Activated T-helper 17 cell treated with anti-CD3 and anti-CD28 coated beads, Interleukin-2, amount 50 U/mL, for 72 hours (primary cell): ENCODE data around the gene PSAPL1. TPM values are rescaled to one million over a fixed set of nuclear protein-coding genes. Genes with fewer than 3 reads are reported as not detected.
"Not testable (repeated sequence)": the region's sequence is repeated elsewhere in the genome, so short reads cannot be mapped to it uniquely, and the experiment has no call there.

Experiments
- ATAC-seq: fragments of 150-1000 bp; cut with Tn5 transposase; replicated peaks from 2 replicates; pipeline ENCODE4 v1.10.0; 2021; ENCODE audit warnings: mild to moderate bottlenecking, moderate library complexity
- H3K27ac Mint-ChIP-seq: one replicate; pipeline ENCODE4 v1.8.0; 2022; ENCODE audit warnings: mixed read lengths
- H3K27me3 Mint-ChIP-seq: one replicate; pipeline ENCODE4 v1.8.0; 2022; ENCODE audit warnings: mixed read lengths
- H3K36me3 Mint-ChIP-seq: one replicate; pipeline ENCODE4 v1.8.0; 2022; ENCODE audit warnings: low read depth, mild to moderate bottlenecking, mixed read lengths
- H3K4me1 Mint-ChIP-seq: one replicate; pipeline ENCODE4 v1.8.0; 2022; ENCODE audit warnings: mixed read lengths
- H3K4me3 Mint-ChIP-seq: one replicate; pipeline ENCODE4 v1.8.0; 2022; ENCODE audit warnings: mild to moderate bottlenecking, mixed read lengths
- H3K9me3 Mint-ChIP-seq: one replicate; pipeline ENCODE4 v1.8.0; 2022; ENCODE audit warnings: mixed read lengths
- total RNA-seq, 2 donors: library from RNA; stranded (reverse); gene quantifications; one replicate each; pipeline ENCODE4 v1.2.3, GENCODE V29; 2022

PSAPL1 gene
- total RNA-seq, 2 donors from 2014 or later: not detected

DNA sequence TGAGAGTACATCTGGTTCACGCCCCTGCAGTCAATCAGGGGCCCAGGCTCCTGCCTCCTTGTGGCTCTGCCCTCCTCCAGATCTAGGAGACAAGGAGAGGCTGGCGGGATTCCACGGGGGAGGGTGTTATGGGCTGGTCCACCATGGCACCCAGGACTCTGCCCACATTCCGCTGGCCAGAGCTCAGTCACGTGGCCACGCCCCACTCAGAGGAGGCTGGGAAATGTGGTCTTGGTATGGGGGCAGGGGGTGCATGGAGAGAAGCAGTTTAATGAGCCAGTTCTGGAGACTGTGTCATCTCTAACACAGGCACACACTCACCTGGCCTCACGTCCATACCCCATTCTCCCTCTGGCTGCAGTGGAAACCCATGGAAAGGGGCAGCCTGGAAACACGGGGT is 31.5 kb upstream of the PSAPL1 start:
- ATAC-seq: no peak
- H3K27me3 Mint-ChIP-seq: peaks cover 7% of the 10 kb centered on the region

GRCh38 chr4:7465017-7465416 is 30.3 kb upstream of the PSAPL1 start:
- Mint-ChIP-seq H3K27me3 (peaks cover 7% of the 10 kb centered on the region), H3K27ac (no peak overlapping the region), H3K9me3 (no peaks in the 10 kb centered on the region), H3K4me1 (no peaks in the 10 kb centered on the region), H3K4me3 (no peak overlapping the region), H3K36me3 (no peaks in the 10 kb centered on the region)
- ATAC-seq: no peak

More for the DNA sequence above, 31.5 kb upstream of the PSAPL1 start:
- H3K9me3 Mint-ChIP-seq: no peaks in the 10 kb centered on the region
- no peak overlapping the region for H3K27ac Mint-ChIP-seq
- H3K36me3 Mint-ChIP-seq: no peaks in the 10 kb centered on the region
- H3K4me1 Mint-ChIP-seq: no peaks in the 10 kb centered on the region
- H3K4me3 Mint-ChIP-seq: no peak overlapping the region

DNA sequence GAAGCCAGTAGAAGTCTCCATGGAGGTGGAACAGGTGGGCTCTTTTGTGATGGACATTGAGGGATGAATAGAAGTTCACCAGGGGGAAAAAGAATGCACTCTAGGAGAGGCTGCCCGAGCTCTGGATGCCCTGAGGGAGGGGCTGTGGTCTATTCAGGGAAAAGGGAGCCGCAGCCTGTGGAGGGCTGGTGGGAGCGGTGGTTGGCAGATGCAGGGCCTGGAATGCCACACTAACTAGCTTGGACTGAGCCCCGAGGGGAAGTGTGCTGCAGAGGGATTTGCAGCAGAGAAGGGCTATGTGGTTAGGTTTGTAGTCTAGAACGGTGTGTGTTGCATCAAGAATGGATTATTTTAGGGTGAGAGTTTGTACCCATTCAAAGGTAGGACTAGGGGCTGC is 29.5 kb upstream of the PSAPL1 start:
- no peak overlapping the region for H3K27ac Mint-ChIP-seq
- no peak for ATAC-seq
- H3K36me3 Mint-ChIP-seq: no peaks in the 10 kb centered on the region
- H3K27me3 Mint-ChIP-seq: peaks cover 7% of the 10 kb centered on the region
- no peaks in the 10 kb centered on the region for H3K4me1 Mint-ChIP-seq
- H3K4me3 Mint-ChIP-seq: no peak overlapping the region
- no peaks in the 10 kb centered on the region for H3K9me3 Mint-ChIP-seq

- H3K27me3 Mint-ChIP-seq: peaks cover 7% of the 10 kb centered on the region
Observed at GRCh38 chr4:7463566-7464258, 29.0 kb upstream of the PSAPL1 start.

GRCh38 chr4:7462509-7462971 is 27.8 kb upstream of the PSAPL1 start:
- Mint-ChIP-seq H3K27ac (no peak overlapping the region), H3K36me3 (no peaks in the 10 kb centered on the region), H3K4me1 (no peaks in the 10 kb centered on the region), H3K27me3 (peaks cover 7% of the 10 kb centered on the region), H3K9me3 (no peaks in the 10 kb centered on the region), H3K4me3 (no peak overlapping the region)
- ATAC-seq: no peak

More at GRCh38 chr4:7463566-7464258, 29.0 kb upstream of the PSAPL1 start:
- no peaks in the 10 kb centered on the region for H3K9me3 Mint-ChIP-seq
- H3K27ac Mint-ChIP-seq: no peak overlapping the region
- no peak for ATAC-seq
- H3K36me3 Mint-ChIP-seq: no peaks in the 10 kb centered on the region
- no peak overlapping the region for H3K4me3 Mint-ChIP-seq
- H3K4me1 Mint-ChIP-seq: no peaks in the 10 kb centered on the region

- ATAC-seq: no peak
- no peak overlapping the region for H3K4me3 Mint-ChIP-seq
- no peaks in the 10 kb centered on the region for H3K4me1 Mint-ChIP-seq
- no peak overlapping the region for H3K27ac Mint-ChIP-seq
- no peaks in the 10 kb centered on the region for H3K36me3 Mint-ChIP-seq
- H3K9me3 Mint-ChIP-seq: no peaks in the 10 kb centered on the region
- H3K27me3 Mint-ChIP-seq: peaks cover 7% of the 10 kb centered on the region
Observed at GRCh38 chr4:7461230-7461629, 26.5 kb upstream of the PSAPL1 start.

DNA sequence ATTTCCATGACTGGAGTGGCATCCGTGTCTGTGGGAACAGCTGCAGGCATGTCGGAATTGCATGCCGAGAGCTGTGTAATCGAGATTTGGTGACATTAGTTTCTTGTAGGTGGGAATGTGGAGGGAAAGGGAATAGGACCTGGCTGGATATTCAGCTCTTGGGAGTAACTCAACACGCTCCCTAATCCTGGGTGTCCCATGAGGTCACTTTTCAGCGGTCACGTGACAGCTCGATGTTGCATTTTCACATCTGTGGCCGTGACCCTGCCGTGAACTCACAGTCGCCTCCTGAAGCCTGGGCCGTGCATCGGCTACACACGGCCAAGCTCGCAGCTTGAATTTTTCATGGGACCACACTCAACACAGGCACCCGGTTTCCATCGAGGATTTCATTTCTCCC is 25.8 kb upstream of the PSAPL1 start:
- Mint-ChIP-seq H3K9me3 (no peaks in the 10 kb centered on the region), H3K36me3 (no peaks in the 10 kb centered on the region), H3K27ac (no peak overlapping the region), H3K27me3 (peaks cover 7% of the 10 kb centered on the region), H3K4me3 (no peak overlapping the region), H3K4me1 (no peaks in the 10 kb centered on the region)
- no peak for ATAC-seq

GRCh38 chr4:7459471-7459870 is 24.7 kb upstream of the PSAPL1 start:
- Mint-ChIP-seq H3K27ac (no peak overlapping the region), H3K27me3 (peaks cover 7% of the 10 kb centered on the region), H3K4me3 (no peak overlapping the region), H3K36me3 (no peaks in the 10 kb centered on the region), H3K9me3 (no peaks in the 10 kb centered on the region), H3K4me1 (no peaks in the 10 kb centered on the region)
- ATAC-seq: no peak

- no peak for ATAC-seq
- no peak overlapping the region for H3K27ac Mint-ChIP-seq
- H3K27me3 Mint-ChIP-seq: peaks cover 7% of the 10 kb centered on the region
- H3K9me3 Mint-ChIP-seq: no peaks in the 10 kb centered on the region
- no peaks in the 10 kb centered on the region for H3K4me1 Mint-ChIP-seq
- no peaks in the 10 kb centered on the region for H3K36me3 Mint-ChIP-seq
- no peak overlapping the region for H3K4me3 Mint-ChIP-seq
Observed at GRCh38 chr4:7458477-7458876, 23.7 kb upstream of the PSAPL1 start.

- ATAC-seq: no peak
- peaks cover 7% of the 10 kb centered on the region for H3K27me3 Mint-ChIP-seq
- H3K9me3 Mint-ChIP-seq: no peaks in the 10 kb centered on the region
- no peaks in the 10 kb centered on the region for H3K4me1 Mint-ChIP-seq
- H3K27ac Mint-ChIP-seq: no peak overlapping the region
- H3K4me3 Mint-ChIP-seq: no peak overlapping the region
- no peaks in the 10 kb centered on the region for H3K36me3 Mint-ChIP-seq
Observed at GRCh38 chr4:7458066-7458425, 23.3 kb upstream of the PSAPL1 start.

- Mint-ChIP-seq H3K4me1 (no peaks in the 10 kb centered on the region), H3K9me3 (no peaks in the 10 kb centered on the region), H3K4me3 (no peak overlapping the region), H3K27me3 (peaks cover 7% of the 10 kb centered on the region), H3K27ac (no peak overlapping the region), H3K36me3 (no peaks in the 10 kb centered on the region)
- ATAC-seq: no peak
Observed at GRCh38 chr4:7457201-7458065, 22.7 kb upstream of the PSAPL1 start.

DNA sequence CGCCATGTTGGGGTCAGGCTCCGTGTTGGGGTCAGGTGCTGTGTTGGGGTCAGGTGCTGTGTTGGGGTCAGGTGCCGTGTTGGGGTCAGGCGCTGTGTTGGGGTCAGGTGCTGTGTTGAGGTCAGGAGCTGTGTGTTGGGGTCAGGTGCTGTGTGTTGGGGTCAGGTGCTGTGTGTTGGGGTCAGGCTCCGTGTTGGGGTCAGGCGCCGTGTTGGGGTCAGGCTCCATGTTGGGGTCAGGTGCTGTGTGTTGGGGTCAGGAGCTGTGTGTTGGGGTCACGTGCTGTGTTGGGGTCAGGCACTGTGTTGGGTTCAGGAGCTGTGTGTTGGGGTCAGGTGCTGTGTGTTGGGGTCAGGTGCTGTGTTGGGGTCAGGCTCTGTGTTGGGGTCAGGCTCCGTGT is 18.1 kb upstream of the PSAPL1 start:
- H3K9me3 Mint-ChIP-seq, ATAC-seq, H3K27me3 Mint-ChIP-seq, H3K27ac Mint-ChIP-seq, H3K36me3 Mint-ChIP-seq, H3K4me3 Mint-ChIP-seq, H3K4me1 Mint-ChIP-seq: not testable (repeated sequence)

- ATAC-seq: no peak
- Mint-ChIP-seq H3K36me3 (no peaks in the 10 kb centered on the region), H3K27me3 (no peaks in the 10 kb centered on the region), H3K4me1 (no peaks in the 10 kb centered on the region), H3K27ac (no peak overlapping the region), H3K9me3 (no peaks in the 10 kb centered on the region), H3K4me3 (no peak overlapping the region)
Observed at GRCh38 chr4:7451800-7452199, 17.1 kb upstream of the PSAPL1 start.

DNA sequence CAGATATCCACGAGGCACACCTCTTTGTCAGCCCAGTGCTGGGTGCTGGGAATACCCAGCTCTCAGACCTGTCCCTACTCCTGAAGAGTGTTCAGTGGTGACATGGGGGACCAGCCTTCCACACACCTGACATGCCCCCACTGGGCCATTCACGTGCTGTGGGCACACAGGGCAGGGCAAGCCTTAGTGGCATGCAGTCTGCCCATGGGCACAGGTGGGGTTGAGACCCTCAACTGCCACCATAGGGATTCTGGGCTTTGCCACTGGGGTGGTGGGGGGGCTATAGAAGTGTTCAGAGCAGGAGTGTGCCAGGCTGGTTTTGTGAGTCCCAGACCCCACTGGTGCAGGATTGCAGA is 16.7 kb upstream of the PSAPL1 start:
- H3K36me3 Mint-ChIP-seq: no peaks in the 10 kb centered on the region
- no peaks in the 10 kb centered on the region for H3K4me1 Mint-ChIP-seq
- H3K27ac Mint-ChIP-seq: no peak overlapping the region
- no peaks in the 10 kb centered on the region for H3K9me3 Mint-ChIP-seq
- ATAC-seq: no peak
- no peak overlapping the region for H3K4me3 Mint-ChIP-seq
- no peaks in the 10 kb centered on the region for H3K27me3 Mint-ChIP-seq

DNA sequence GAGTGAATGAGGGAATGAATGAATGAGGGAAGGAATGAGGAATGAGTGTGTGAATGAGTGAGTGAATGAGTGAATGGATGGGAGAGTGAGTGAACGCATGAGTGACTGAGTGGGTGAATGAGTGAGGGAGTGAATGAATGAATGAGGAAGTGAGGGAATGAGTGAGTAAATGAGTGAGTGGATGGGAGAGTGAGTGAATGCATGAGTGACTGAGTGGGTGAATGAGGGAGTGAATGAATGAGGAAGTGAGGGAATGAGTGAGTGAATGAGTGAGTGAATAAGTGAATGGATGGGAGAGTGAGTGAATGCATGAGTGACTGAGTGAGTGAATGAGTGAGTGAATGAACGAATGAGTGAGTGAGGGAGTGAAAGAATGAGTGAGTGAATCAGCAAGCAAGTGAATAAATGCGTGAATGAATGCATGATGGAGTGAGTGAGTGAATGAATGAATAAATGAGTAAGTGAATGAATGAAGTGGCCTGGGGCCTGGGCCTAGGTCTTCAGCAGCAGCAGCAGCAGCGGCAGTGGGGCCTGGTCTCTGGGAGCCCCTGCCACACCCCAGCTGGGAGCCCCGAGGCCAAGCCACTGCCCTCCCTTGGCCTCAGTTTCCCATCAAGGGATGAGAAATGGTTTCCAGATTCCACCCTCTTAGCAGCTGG is 16.2 kb upstream of the PSAPL1 start:
- no peaks in the 10 kb centered on the region for H3K36me3 Mint-ChIP-seq
- H3K27ac Mint-ChIP-seq: no peak overlapping the region
- no peaks in the 10 kb centered on the region for H3K4me1 Mint-ChIP-seq
- H3K4me3 Mint-ChIP-seq: no peak overlapping the region
- no peaks in the 10 kb centered on the region for H3K27me3 Mint-ChIP-seq
- no peaks in the 10 kb centered on the region for H3K9me3 Mint-ChIP-seq
- no peak for ATAC-seq
